A549 (cell line): ENCODE measurements around the gene TSPAN3. TPM values are rescaled to one million over a fixed set of nuclear protein-coding genes. Genes with fewer than 3 reads are reported as not detected.
A peak's percentile ranks its signal among the peaks of the same experiment; 100 is the strongest.

Experiments
- ATAC-seq, 2 experiments: fragments of 200-7000 bp in 1 of 2; fragments of >200 bp in 1 of 2; cut with Nextera tagmentation in 1 of 2; cut with Tn5 transposase in 1 of 2; 3 replicates each; pipeline versions ENCODE4 v1.8.0 to v1.9.1; 2018 to 2020; ENCODE audit warnings: mild to moderate bottlenecking in 1 of 2, moderate library complexity in 1 of 2
- CTCF ChIA-PET: fragments of 300-600 bp; sonication (Branson Sonifier 250); formaldehyde crosslinking; extraction: SDS; loops from one replicate; lab custom pipeline; 2021; ENCODE audit warnings: antibody characterized with exemption, inconsistent platforms; lab: Yijun Ruan, JAX
- POLR2A ChIA-PET: fragments of 350-600 bp; formaldehyde crosslinking; extraction: SDS; loops from one replicate; lab custom pipeline; 2021; ENCODE audit warnings: antibody characterized with exemption, inconsistent platforms; lab: Yijun Ruan, JAX
- DNase-seq, 2 experiments: peaks; one replicate each; pipeline versions ENCODE4 v3.0.0 to v3.0.0-alpha.2; 2011 to 2016; ENCODE audit warnings: low read depth in 1 of 2, low spot score in 1 of 2
- FAIRE-seq: peaks from 2 replicates; lab custom pipeline; 2011; peaks lifted over from hg19 to GRCh38; lab: Jason Lieb, UNC
- H3K27ac ChIP-seq, 2 experiments: fragments of >200 bp; sonication (Bioruptor Twin); formaldehyde crosslinking; 3 replicates each; pipeline ENCODE4 v1.5.1; 2016 to 2017
- H3K4me1 ChIP-seq: fragments of >200 bp; sonication (Bioruptor Twin); formaldehyde crosslinking; 3 replicates; pipeline ENCODE4 v1.6.1; 2016
- H3K4me2 ChIP-seq: fragments of >200 bp; sonication (Bioruptor Twin); formaldehyde crosslinking; 3 replicates; pipeline ENCODE4 v1.6.1; 2016
- H3K4me3 ChIP-seq: fragments of >200 bp; sonication (Bioruptor Twin); formaldehyde crosslinking; 3 replicates; pipeline ENCODE4 v1.5.1; 2016
- H3K9me3 ChIP-seq: fragments of >200 bp; sonication (Bioruptor Twin); formaldehyde crosslinking; 3 replicates; pipeline ENCODE4 v1.6.1; 2016
- CBX8 ChIP-seq: fragments of 200-600 bp; sonication (generic); IDR thresholded peaks from 2 replicates; pipeline ENCODE4 v1.6.1; 2016
- CEBPB ChIP-seq, 2 experiments: fragments of >200 bp in 1 of 2; sonication (Bioruptor Twin) in 1 of 2; formaldehyde crosslinking in 1 of 2; IDR thresholded peaks; 2 replicates each; pipeline ENCODE4 v1.6.1; 2012 to 2016
- EP300 ChIP-seq, 2 experiments: fragments of >200 bp; sonication (Bioruptor Twin); formaldehyde crosslinking; IDR thresholded peaks; 2 replicates in 1 of 2; 3 replicates in 1 of 2; pipeline ENCODE4 v1.6.1; 2016 to 2017
- FOXS1 ChIP-seq: fragments of 250-450 bp; sonication (Bioruptor Pico); IDR thresholded peaks from 2 replicates; pipeline ENCODE4 v1.5.0; 2020; ENCODE audit warnings: mild to moderate bottlenecking, moderate library complexity
- HES2 ChIP-seq: fragments of >200 bp; sonication (Bioruptor Twin); formaldehyde crosslinking; IDR thresholded peaks from 2 replicates; pipeline ENCODE4 v1.6.1; 2016
- HMGXB4 ChIP-seq: fragments of 250-450 bp; sonication (Bioruptor Pico); IDR thresholded peaks from 2 replicates; pipeline ENCODE4 v1.5.0; 2021; ENCODE audit warnings: mild to moderate bottlenecking, moderate library complexity, borderline replicate concordance
- HOXB5 ChIP-seq: fragments of 250-450 bp; sonication (Bioruptor Pico); IDR thresholded peaks from 2 replicates; pipeline ENCODE4 v1.5.0; 2020; ENCODE audit warnings: mild to moderate bottlenecking, moderate library complexity
- KDM1A ChIP-seq: fragments of 200-600 bp; sonication (generic); IDR thresholded peaks from 2 replicates; pipeline ENCODE4 v1.6.1; 2016; ENCODE audit warnings: low read depth, mild to moderate bottlenecking
- KDM5A ChIP-seq: fragments of 200-600 bp; sonication (generic); IDR thresholded peaks from 2 replicates; pipeline ENCODE4 v1.6.1; 2016; ENCODE audit warnings: antibody characterized with exemption, mild to moderate bottlenecking
- MAFK ChIP-seq: fragments of 450-650 bp; IDR thresholded peaks from 2 replicates; pipeline ENCODE4 v1.6.1; 2014; ENCODE audit not compliant: partially characterized antibody
- MAX ChIP-seq: IDR thresholded peaks from 2 replicates; pipeline ENCODE4 v1.6.1; 2012
- MYC ChIP-seq: IDR thresholded peaks from 2 replicates; pipeline ENCODE4 v1.6.1; 2012; ENCODE audit warnings: mild to moderate bottlenecking, inconsistent platforms, low read length, improper control_type of control experiment, borderline replicate concordance
- NFE2L2 ChIP-seq: fragments of 150-350 bp; conservative IDR thresholded peaks from 2 replicates; pipeline ENCODE4 v1.6.1; 2014; ENCODE audit warnings: low read length
- NR3C1 ChIP-seq: fragments of >200 bp; sonication (Bioruptor Twin); formaldehyde crosslinking; IDR thresholded peaks from 3 replicates; pipeline ENCODE4 v1.6.1; 2017
- PHF8 ChIP-seq: fragments of 200-600 bp; sonication (generic); IDR thresholded peaks from 2 replicates; pipeline ENCODE4 v1.6.1; 2016; ENCODE audit warnings: low read depth, mild to moderate bottlenecking, antibody characterized with exemption, moderate library complexity, borderline replicate concordance
- POLR2AphosphoS2 ChIP-seq: conservative IDR thresholded peaks from 2 replicates; pipeline ENCODE4 v1.6.1; 2012; ENCODE audit warnings: low read length, improper control_type of control experiment, inconsistent platforms
- RARB ChIP-seq: fragments of 250-450 bp; sonication (Bioruptor Pico); IDR thresholded peaks from 2 replicates; pipeline ENCODE4 v1.8.0; 2021; ENCODE audit warnings: mild to moderate bottlenecking, moderate library complexity
- REST ChIP-seq: fragments of 200-600 bp; sonication (generic); IDR thresholded peaks from 2 replicates; pipeline ENCODE4 v1.6.1; 2016; ENCODE audit warnings: antibody characterized with exemption, mild to moderate bottlenecking, moderate library complexity
- RFX5 ChIP-seq: fragments of 450-650 bp; IDR thresholded peaks from 2 replicates; pipeline ENCODE4 v1.7.1; 2014; ENCODE audit warnings: antibody characterized with exemption, mild to moderate bottlenecking, moderate library complexity
- RNF2 ChIP-seq: fragments of 200-600 bp; sonication (generic); IDR thresholded peaks from 2 replicates; pipeline ENCODE4 v1.6.1; 2016; ENCODE audit warnings: low read depth, mild to moderate bottlenecking, antibody characterized with exemption, moderate library complexity, borderline replicate concordance
- TFCP2L1 ChIP-seq: fragments of 250-450 bp; sonication (Bioruptor Pico); IDR thresholded peaks from 2 replicates; pipeline ENCODE4 v1.5.0; 2021; ENCODE audit warnings: mild to moderate bottlenecking
- TP53 ChIP-seq: fragments of 250-450 bp; sonication (Bioruptor Pico); IDR thresholded peaks from 2 replicates; pipeline ENCODE4 v1.5.0; 2021; ENCODE audit warnings: mild to moderate bottlenecking, moderate library complexity
- USF2 ChIP-seq: fragments of 450-650 bp; IDR thresholded peaks from 2 replicates; pipeline ENCODE4 v1.6.1; 2014; ENCODE audit warnings: antibody characterized with exemption
- ZFP36 ChIP-seq: fragments of 450-650 bp; IDR thresholded peaks from 2 replicates; pipeline ENCODE4 v1.6.1; 2014; ENCODE audit warnings: borderline replicate concordance; ENCODE audit not compliant: partially characterized antibody
- WGBS: methylation state at CpG from one replicate; pipeline ENCODE4 v1.1.6; 2017; ENCODE audit errors: missing lambda C conversion rate; 5-methylcytosine and 5-hydroxymethylcytosine counted together
- polyA plus RNA-seq, 4 experiments: library from polyadenylated mRNA; depleted of rRNA in 3 of 4; stranded (reverse); fragments of >200 nt; fragmentation: RNase III in 1 of 4; extraction: RNeasy Plus Mini Kit Qiagen cat#74134 plus additional on column Dnase treatment in 1 of 4; gene quantifications; 2 replicates in 3 of 4; 3 replicates in 1 of 4; pipeline ENCODE4 v1.2.3, GENCODE V29; 2011 to 2017

TSPAN3 gene
- polyA plus RNA-seq, 2 of the 4 experiments (the other 2 are of a cell fraction): 362 to 636 TPM

- Histone ChIP-seq H3K4me2 (no peak overlapping the region), H3K4me1 (no peaks in the 10 kb centered on the region), H3K9me3 (no peaks in the 10 kb centered on the region), H3K4me3 (no peak overlapping the region), H3K27ac (no peak overlapping the region)
- TF ChIP-seq CEBPB (IDR thresholded peaks at IDR 0.05) (no peak), NR3C1 (no peak), MAFK (no peak), RNF2 (no peak), TFCP2L1 (CRISPR knock-in tag) (no peak), FOXS1 (no peak), KDM1A (no peak), RFX5 (no peak), HMGXB4 (CRISPR knock-in tag) (no peak), MAX (no peak), MYC (no peak)
- peak; percentile 15 to 22; a peak in 3 of 6 replicates for ATAC-seq
- 61% methylated on average over 12 of the region's 14 CpGs for WGBS
- POLR2A ChIA-PET: no interaction called here
- FAIRE-seq: no peak
- CTCF ChIA-PET: interaction anchor here (1.6 to 5.9 kb wide), 2 partner anchors 15 to 534 kb away, joined by 5 to 50 read pairs; no protein-coding TSS in a partner anchor
- DNase-seq: no peak
Observed at GRCh38 chr15:77009646-77010311, 61.1 kb downstream of the TSPAN3 start.

GRCh38 chr15:77009176-77009575 lies 61.7 kb downstream of the TSPAN3 start:
- CTCF ChIA-PET: interaction anchor here (0.6 to 5.9 kb wide), 3 partner anchors 15 to 862 kb away, joined by 3 to 50 read pairs (median 5); no protein-coding TSS in a partner anchor
- 36% methylated on average over 6 of the region's 6 CpGs for WGBS

GRCh38 chr15:77004189-77004588 lies 66.7 kb downstream of the TSPAN3 start:
- H3K9me3 ChIP-seq: no peaks in the 10 kb centered on the region
- no peak overlapping the region for H3K4me3 ChIP-seq
- ATAC-seq (no peak), FAIRE-seq (no peak), DNase-seq (no peak)
- H3K4me1 ChIP-seq: no peaks in the 10 kb centered on the region
- 66% methylated on average over 4 of the region's 4 CpGs for WGBS
- POLR2A ChIA-PET: no interaction called here
- no peak overlapping the region for H3K4me2 ChIP-seq
- no peak overlapping the region for H3K27ac ChIP-seq
- CTCF ChIA-PET: no interaction called here
- no peak for TF ChIP-seq ZFP36
- TF ChIP-seq REST: no peak
- no peak for TF ChIP-seq TP53 (CRISPR knock-in tag)
- TF ChIP-seq RNF2: no peak
- no peak for TF ChIP-seq MAX
- TF ChIP-seq CBX8: no peak
- no peak for TF ChIP-seq NFE2L2
- no peak for TF ChIP-seq RARB
- TF ChIP-seq PHF8: no peak
- no peak for TF ChIP-seq POLR2AphosphoS2
- no peak for TF ChIP-seq KDM5A
- TF ChIP-seq HOXB5 (CRISPR knock-in tag): no peak
- TF ChIP-seq FOXS1: no peak
- no peak for TF ChIP-seq EP300 (IDR thresholded peaks at IDR 0.05)
- TF ChIP-seq KDM1A: no peak

More at GRCh38 chr15:77009176-77009575, 61.7 kb downstream of the TSPAN3 start:
- POLR2A ChIA-PET: no interaction called here
- DNase-seq (no peak), ATAC-seq (no peak), FAIRE-seq (no peak)
- Histone ChIP-seq H3K9me3 (no peaks in the 10 kb centered on the region), H3K4me2 (no peak overlapping the region), H3K27ac (no peak overlapping the region), H3K4me3 (no peak overlapping the region), H3K4me1 (no peaks in the 10 kb centered on the region)
- TF ChIP-seq KDM5A: no peak
- TF ChIP-seq USF2: no peak
- no peak for TF ChIP-seq TFCP2L1 (CRISPR knock-in tag)
- TF ChIP-seq HES2: no peak
- TF ChIP-seq KDM1A: no peak
